ENCODE data around the gene MORC2. TPM values are rescaled to one million over a fixed set of nuclear protein-coding genes. Genes with fewer than 3 reads are reported as not detected.

The MORC2 gene
- total RNA-seq: 13.6 and 14.5 TPM in 2 replicates

GRCh38 chr22:30968015-30968923, at the start of gene MORC2:
MORC2 (minus strand) TSS chr22:30968774; CDS start chr22:30967889, 885 bp downstream.

GRCh38 chr22:30968924-30969531, 454 bp upstream of the MORC2 start, which contains the start of gene TUG1:
TUG1 (plus strand) TSS chr22:30969265.

Other genes starting within 250 kb of the MORC2 start
- gene TUG1, start 491 bp upstream of the MORC2 start, total RNA-seq: 28.5 and 42.9 TPM in 2 replicates
- gene SMTN, start 112.5 kb upstream of the MORC2 start, total RNA-seq: 90.1 and 122 TPM in 2 replicates
- 119 and 129 TPM in 2 replicates for gene SELENOM, start 138.8 kb upstream of the MORC2 start, total RNA-seq
- gene INPP5J, start 154.2 kb upstream of the MORC2 start, total RNA-seq: under 0.01 and 0.12 TPM in 2 replicates
- gene PLA2G3, start 171.7 kb upstream of the MORC2 start, total RNA-seq: 0.13 TPM in 1 of 2 replicates, not detected in the other
- 23.0 and 29.3 TPM in 2 replicates for gene RNF185, start 191.4 kb upstream of the MORC2 start, total RNA-seq
- gene LIMK2, start 243.5 kb upstream of the MORC2 start, total RNA-seq: 19.6 and 23.4 TPM in 2 replicates

Measured in aortic smooth muscle cell (primary cell).